ENCODE results near the gene ELAVL3. TPM values are rescaled to one million over a fixed set of nuclear protein-coding genes. Genes with fewer than 3 reads are reported as not detected.

ELAVL3 gene
- total and polyA plus RNA-seq, 2 of the 4 experiments (the other 2 are of a cell fraction) = not detected

GRCh38 chr19:11483366-11484111, 2.7 kb upstream of the ELAVL3 start:
- Histone ChIP-seq H3K9me1 (ENCODE audit: insufficient read depth, low read length) (no peaks in the 10 kb centered on the region), H2BK15ac (ENCODE audit: low read depth, low read length) (no peak overlapping the region), H2BK120ac (ENCODE audit: low read depth, low read length) (no peak overlapping the region), H3K18ac (ENCODE audit: low read depth, low read length) (no peak overlapping the region), H4K8ac (ENCODE audit: low read depth in 2 of 2, low read length in 2 of 2) (no peak overlapping the region), H3K4me2 (ENCODE audit: low read depth, low read length) (no peak overlapping the region), H4K20me1 (ENCODE audit: insufficient read depth, low read length) (no peaks in the 10 kb centered on the region), H3K36me3 (ENCODE audit: control insufficient read depth, insufficient read depth, low read length) (0 out of 2 replicates have a peak, but pooled peaks cover 2% of the 10 kb centered on the region), H2AK5ac (ENCODE audit: low read depth, low read length) (no peak overlapping the region), H3K27ac (ENCODE audit: insufficient read depth, low read length) (no peak overlapping the region), H3K9me3 (ENCODE audit: control insufficient read depth, insufficient read depth, low read length) (no peaks in the 10 kb centered on the region), H2BK20ac (ENCODE audit: low read depth, low read length) (no peak overlapping the region), H3K4me3 (ENCODE audit: insufficient read depth, low read depth, low read length) (no peak overlapping the region), H3K56ac (ENCODE audit: extremely low read depth, insufficient read depth, low read length) (no peak overlapping the region), H2AK9ac (replicated peaks; ENCODE audit: low read depth, low read length, poor library complexity) (no peak overlapping the region), H3K79me1 (ENCODE audit: low read depth in 1 of 2, low read length in 2 of 2) (no peaks in the 10 kb centered on the region), H3K4me1 (ENCODE audit: control insufficient read depth, insufficient read depth, low read length) (peaks cover 2% of the 10 kb centered on the region; the same call in 1 of the 2 replicates), H4K91ac (ENCODE audit: insufficient read depth, low read depth, low read length) (no peak overlapping the region), H3K9ac (ENCODE audit: low read depth, low read length) (no peak overlapping the region), H2BK5ac (ENCODE audit: low read depth, low read length, poor library complexity, severe bottlenecking) (no peak overlapping the region), H2AFZ (replicated peaks; ENCODE audit: low read length, poor library complexity) (peak overlapping the region; percentile 32), H3K27me3 (ENCODE audit: control insufficient read depth, insufficient read depth, low read length) (peaks cover 34% of the 10 kb centered on the region), H3K4ac (ENCODE audit: low read depth, low read length) (no peak overlapping the region), H3K23ac (ENCODE audit: low read depth, low read length) (no peak overlapping the region), H4K5ac (ENCODE audit: low read depth, low read length) (no peak overlapping the region), H3K14ac (replicated peaks; ENCODE audit: low read depth, low read length) (no peak overlapping the region)
- POLR2A ChIA-PET (ENCODE audit: unreplicated experiment) = no interaction called here
- CTCF ChIA-PET = interaction anchor here (1.1 to 1.7 kb wide), 4 partner anchors 102 to 240 kb away, joined by 3 to 11 read pairs (median 6); no protein-coding TSS in a partner anchor
- DNase-seq = no peak
- dilution Hi-C loops (cut with HindIII; ENCODE audit: low sequenced_read_pairs, unreplicated experiment) (no loop called here), intact Hi-C loops (cut with micrococcal nuclease) (loop anchor here (2.0 to 5.0 kb wide), 2 partner anchors 103 to 346 kb away; no protein-coding TSS in a partner anchor), in situ Hi-C loops (cut with MboI; ENCODE audit: low sequenced_read_pairs) (no loop called here)
- no TSS peak for BruUV-seq (replicated peaks)
- 60% methylated on average over 19 of the region's 57 CpGs; no CpG with 5 or more reads in 1 of the 2 experiments for WGBS, 2 experiments (ENCODE audit: extremely low coverage in 2 of 2, insufficient read length in 1 of 2)
- no peak for TF ChIP-seq MAZ (IDR thresholded peaks at IDR 0.05; ENCODE audit: borderline replicate concordance, low read depth, low read length)
- TF ChIP-seq CHD1 (IDR thresholded peaks at IDR 0.05; ENCODE audit: low read depth, low read length) = no peak
- no peak for ATAC-seq (ENCODE audit: low read depth)
